Spleen (tissue), 7 donors: ENCODE measurements around the gene MAPK4.

ENCODE experiments used
- POLR2A ChIP-seq, 3 donors: fragments of 450-650 bp; IDR thresholded peaks; one replicate each; pipeline ENCODE4 v1.5.1; 2017; ENCODE audit warnings: antibody characterized with exemption in 3 of 3, mild to moderate bottlenecking in 1 of 3
- TF ChIP-seq, protein P1 (sequence below), 11 experiments: fragments of 200-600 bp in 7 of 11; fragments of 450-650 bp in 4 of 11; sonication (generic) in 4 of 11; IDR thresholded peaks in 8 of 11; conservative IDR thresholded peaks in 3 of 11; 1 replicate in 7 of 11; 2 replicates in 4 of 11; pipeline versions ENCODE4 v1.4.0 to v1.8.0; 2016 to 2021; ENCODE audit warnings: antibody characterized with exemption in 11 of 11, inconsistent platforms in 4 of 11, mild to moderate bottlenecking in 1 of 11
- donor health status: DM: no; HTN: no; CAD: no; lungs with moderate emphysema.
- donor health status: DM: no; HTN: no; CAD: no.
- donor health status: DM: no; HTN: no; CAD: no.

DNA sequence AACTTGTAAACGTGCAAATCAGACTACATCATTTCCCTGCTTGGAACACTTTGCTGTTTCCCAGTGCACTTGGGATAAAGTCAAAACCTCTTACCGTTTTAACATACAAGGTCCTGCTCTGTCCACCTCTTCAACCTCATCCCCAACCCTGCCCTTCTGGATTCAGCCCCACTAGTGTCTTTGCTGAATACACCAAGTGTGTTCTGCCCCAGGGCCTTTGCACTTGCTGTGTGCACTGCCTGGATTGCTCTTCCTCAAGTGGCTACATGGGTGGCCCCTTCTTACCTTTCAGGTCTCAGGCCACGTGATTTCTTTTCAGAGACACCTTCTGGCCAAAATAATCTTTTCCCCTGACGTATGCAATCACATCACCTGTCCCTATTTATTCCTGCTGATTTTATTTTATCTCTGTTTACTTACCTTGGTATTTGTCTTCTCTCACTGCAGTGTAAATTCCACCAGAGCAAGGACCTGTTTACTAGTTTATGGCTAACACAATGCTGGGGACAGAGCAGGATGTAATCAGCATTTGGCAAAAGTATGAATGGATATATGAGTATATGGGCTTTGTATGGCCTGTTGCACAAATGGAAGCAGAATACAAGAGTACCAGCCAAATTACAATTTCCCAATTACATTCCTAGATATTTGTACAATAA, 63.9 kb downstream of the MAPK4 start:
- TF ChIP-seq, protein P1, sequence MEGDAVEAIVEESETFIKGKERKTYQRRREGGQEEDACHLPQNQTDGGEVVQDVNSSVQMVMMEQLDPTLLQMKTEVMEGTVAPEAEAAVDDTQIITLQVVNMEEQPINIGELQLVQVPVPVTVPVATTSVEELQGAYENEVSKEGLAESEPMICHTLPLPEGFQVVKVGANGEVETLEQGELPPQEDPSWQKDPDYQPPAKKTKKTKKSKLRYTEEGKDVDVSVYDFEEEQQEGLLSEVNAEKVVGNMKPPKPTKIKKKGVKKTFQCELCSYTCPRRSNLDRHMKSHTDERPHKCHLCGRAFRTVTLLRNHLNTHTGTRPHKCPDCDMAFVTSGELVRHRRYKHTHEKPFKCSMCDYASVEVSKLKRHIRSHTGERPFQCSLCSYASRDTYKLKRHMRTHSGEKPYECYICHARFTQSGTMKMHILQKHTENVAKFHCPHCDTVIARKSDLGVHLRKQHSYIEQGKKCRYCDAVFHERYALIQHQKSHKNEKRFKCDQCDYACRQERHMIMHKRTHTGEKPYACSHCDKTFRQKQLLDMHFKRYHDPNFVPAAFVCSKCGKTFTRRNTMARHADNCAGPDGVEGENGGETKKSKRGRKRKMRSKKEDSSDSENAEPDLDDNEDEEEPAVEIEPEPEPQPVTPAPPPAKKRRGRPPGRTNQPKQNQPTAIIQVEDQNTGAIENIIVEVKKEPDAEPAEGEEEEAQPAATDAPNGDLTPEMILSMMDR (IDR thresholded peaks at IDR 0.05 in 8 of 11, conservative IDR thresholded peaks at IDR 0.05 in 3 of 11), result no peak
- no peak for TF ChIP-seq POLR2A (IDR thresholded peaks at IDR 0.05)
